Stimulated activated CD8-positive, alpha-beta memory T cell treated with anti-CD3 and anti-CD28 coated beads, Interleukin-4, amount 100 ng/mL, for 24 hours (primary cell): ENCODE measurements around the gene CLK1.
A peak's percentile ranks its signal among the peaks of the same experiment; 100 is the strongest.

Experiments used
- DNase-seq: peaks from one replicate; pipeline ENCODE4 v3.0.0-alpha.2; 2020; ENCODE audit warnings: low read depth

Gene CLK1

GRCh38 chr2:200811333-200812121 is 52.9 kb downstream of the CLK1 start, which contains the start of gene BZW1:
Gene BZW1 (plus strand): TSS chr2:200811910. CDS start chr2:200813218, 1,308 bp downstream.
- DNase-seq: peak; percentile 92

- no peak for DNase-seq
Observed at GRCh38 chr2:200810998-200811332, 53.5 kb downstream of the CLK1 start.

DNA sequence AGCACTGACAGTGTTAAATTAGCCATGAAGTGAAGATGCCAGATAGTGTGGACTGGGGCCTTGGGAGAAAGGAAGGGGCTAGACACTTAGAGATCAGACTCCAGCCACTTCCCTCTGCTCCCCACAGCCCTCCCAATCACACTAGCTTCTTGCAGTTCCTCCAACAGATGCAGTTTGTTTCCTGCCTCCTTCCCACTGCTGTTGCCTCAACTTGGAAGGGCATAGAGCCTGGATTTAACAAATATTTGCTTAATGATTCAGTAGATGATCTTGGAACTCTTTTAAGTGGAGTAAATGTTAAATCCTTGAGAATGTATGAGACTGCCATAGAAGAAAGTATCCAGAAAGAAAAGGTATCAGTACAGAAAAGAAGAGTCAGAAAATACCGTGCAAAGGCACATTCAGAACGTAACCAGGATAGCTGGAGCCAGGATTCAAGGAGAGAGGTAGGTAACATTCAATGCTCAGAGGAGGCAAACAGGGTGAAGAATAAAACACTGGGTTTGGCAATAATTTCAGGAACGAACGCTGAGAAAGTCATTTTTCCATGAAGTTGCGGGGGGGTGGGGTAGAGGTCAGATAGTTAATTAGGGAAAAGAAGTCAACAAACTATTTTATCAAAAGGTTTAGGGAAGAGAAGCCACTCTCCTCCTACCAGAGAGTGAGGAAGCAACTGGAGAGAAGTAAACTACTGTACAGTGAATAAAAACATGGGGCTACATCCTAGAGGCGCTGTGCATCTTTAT is 54.0 kb downstream of the CLK1 start:
- DNase-seq: no peak

DNA sequence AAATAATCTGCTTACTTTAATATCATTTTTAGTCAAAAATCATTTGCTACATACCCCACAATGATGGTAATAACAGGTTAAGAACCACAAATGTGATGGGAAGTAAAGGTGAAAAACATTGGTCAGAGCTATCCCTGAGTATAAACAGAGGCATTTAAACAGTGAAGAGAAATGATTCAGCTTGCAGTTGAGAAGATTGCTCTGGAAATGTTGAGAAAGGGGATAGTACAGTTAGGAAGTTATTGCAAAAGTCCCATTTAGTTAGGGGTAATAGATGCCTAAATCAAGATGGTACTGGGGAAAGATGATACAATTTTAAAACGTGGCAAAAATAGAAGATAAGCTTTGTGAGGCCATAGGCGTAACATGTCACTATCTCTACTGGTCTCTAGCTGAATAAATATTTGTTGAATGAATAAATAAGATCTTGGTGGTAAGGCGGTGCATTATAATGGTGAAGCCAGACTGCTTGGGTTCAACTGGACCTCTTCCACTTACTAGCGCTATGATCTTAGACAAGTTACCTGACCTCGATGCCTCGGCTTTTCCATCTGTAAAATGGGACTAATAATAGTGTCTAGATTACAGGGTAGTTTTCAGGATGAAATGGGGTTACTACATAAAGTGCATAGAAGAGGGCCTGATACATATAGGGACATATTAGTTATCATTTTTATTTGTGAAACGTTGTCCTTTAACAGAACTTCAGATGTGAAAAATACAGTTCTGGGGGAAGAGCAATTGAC is 54.8 kb downstream of the CLK1 start:
- DNase-seq: no peak
